Measurements from ENCODE around the gene ITIH5.

DNA sequence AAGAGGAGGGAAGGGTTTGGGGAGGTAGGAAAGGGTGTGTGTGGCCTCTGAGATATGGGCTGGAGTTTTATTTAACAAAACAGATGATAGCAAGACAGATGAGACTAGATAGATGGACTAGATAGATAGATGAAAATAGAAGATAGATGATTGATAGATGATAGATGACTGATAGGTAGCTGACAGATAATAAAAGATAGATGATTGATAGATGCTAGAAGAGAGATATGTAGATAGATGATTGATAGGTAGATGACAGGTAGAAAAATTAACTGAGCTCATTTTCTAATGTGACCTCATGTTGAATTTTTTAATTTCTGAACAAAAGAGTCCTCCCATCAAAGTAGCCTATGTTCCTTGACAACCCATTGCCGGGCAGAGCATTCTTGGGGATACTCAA, 139.3 kb downstream of the ITIH5 start:
- TF ChIP-seq EZH2 (IDR thresholded peaks at IDR 0.05; ENCODE audit: low read depth, low read length, severe bottlenecking) (no peak), CHD2 (IDR thresholded peaks at IDR 0.05; ENCODE audit: low read length) (no peak)

All from H1 (cell line).